Karpas-422 (cell line): ENCODE measurements around the gene UGT2B15. TPM values are rescaled to one million over a fixed set of nuclear protein-coding genes. Genes with fewer than 3 reads are reported as not detected.
"Not testable (repeated sequence)": the region's sequence is repeated elsewhere in the genome, so short reads cannot be mapped to it uniquely, and the experiment has no call there.

ENCODE experiments used
- DNase-seq: peaks from one replicate; pipeline ENCODE4 v3.0.0-alpha.2; 2015
- H2AFZ ChIP-seq: fragments of 200-600 bp; sonication (generic); 2 replicates; pipeline ENCODE4 v1.6.1; 2014; ENCODE audit warnings: antibody characterized with exemption, low read length, mixed read lengths
- H3K27ac ChIP-seq: fragments of 200-600 bp; sonication (generic); 2 replicates; pipeline ENCODE4 v1.5.1; 2014; ENCODE audit warnings: mild to moderate bottlenecking, low read length, moderate library complexity
- H3K27me3 ChIP-seq: fragments of 200-600 bp; sonication (generic); 2 replicates; pipeline ENCODE4 v1.6.1; 2014; ENCODE audit warnings: low read length, mixed read lengths
- H3K36me3 ChIP-seq: fragments of 200-600 bp; sonication (generic); 2 replicates; pipeline ENCODE4 v1.6.1; 2014; ENCODE audit warnings: low read length, mixed read lengths; ENCODE audit not compliant: insufficient read depth
- H3K4me1 ChIP-seq: fragments of 200-600 bp; sonication (generic); 2 replicates; pipeline ENCODE4 v1.6.1; 2014; ENCODE audit warnings: mild to moderate bottlenecking, low read length, mixed read lengths
- H3K4me2 ChIP-seq: fragments of 200-600 bp; sonication (generic); 2 replicates; pipeline ENCODE4 v1.6.1; 2014; ENCODE audit warnings: low read length, low read depth, mild to moderate bottlenecking; ENCODE audit not compliant: poor library complexity, severe bottlenecking
- H3K4me3 ChIP-seq: fragments of 200-600 bp; sonication (generic); 2 replicates; pipeline ENCODE4 v1.5.1; 2014; ENCODE audit warnings: mild to moderate bottlenecking, antibody characterized with exemption, low read length, mixed read lengths
- H3K79me2 ChIP-seq: fragments of 200-600 bp; sonication (generic); 2 replicates; pipeline ENCODE4 v1.6.1; 2014; ENCODE audit warnings: mild to moderate bottlenecking, low read length, mixed read lengths
- H3K9ac ChIP-seq: fragments of 200-600 bp; sonication (generic); 2 replicates; pipeline ENCODE4 v1.6.0; 2014; ENCODE audit warnings: low read length
- H3K9me2 ChIP-seq: fragments of 200-600 bp; sonication (generic), shearing (Covaris generic); replicated peaks from 2 replicates; pipeline ENCODE4 v1.6.0; 2014; ENCODE audit warnings: mild to moderate bottlenecking, low read length, moderate library complexity; ENCODE audit not compliant: insufficient read depth
- H3K9me3 ChIP-seq: fragments of 300-700, 200-600 bp; sonication (generic); 2 replicates; pipeline ENCODE4 v1.6.1; 2014; ENCODE audit warnings: low read length, mixed read lengths
- H4K20me1 ChIP-seq: fragments of 200-600 bp; sonication (generic); 2 replicates; pipeline ENCODE4 v1.6.1; 2014; ENCODE audit warnings: mild to moderate bottlenecking, antibody characterized with exemption, low read length, low read depth; ENCODE audit not compliant: insufficient read depth
- total RNA-seq: library from RNA; depleted of rRNA; stranded (reverse); fragments of >200 nt; shearing (Covaris generic); gene quantifications from 2 replicates; pipeline ENCODE4 v1.2.3, GENCODE V29; 2014; ENCODE audit warnings: low replicate concordance

UGT2B15 gene
- total RNA-seq, 1 experiment from 2014 or later: not detected

DNA sequence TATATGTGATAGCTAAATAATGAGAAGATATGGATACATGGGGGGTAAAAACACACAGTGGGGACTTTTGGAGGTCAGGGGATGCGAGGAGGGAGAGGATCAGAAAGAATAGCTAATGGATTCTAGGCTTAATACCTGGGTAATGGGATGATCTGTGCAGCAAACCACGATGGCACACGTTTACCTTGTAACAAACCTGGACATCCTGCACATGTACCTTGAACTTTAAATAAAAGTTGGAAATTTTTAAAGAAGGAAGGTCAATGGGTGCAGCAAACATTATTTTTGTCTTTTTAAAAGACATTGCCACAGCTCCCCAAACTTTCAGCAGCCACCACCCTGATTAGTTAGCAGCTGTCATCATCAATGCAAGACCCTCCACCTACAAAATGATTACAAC lies 29.7 kb upstream of the UGT2B15 start:
- H3K27ac ChIP-seq: no peak overlapping the region
- no peaks in the 10 kb centered on the region; the same call in 1 of the 2 replicates for H3K9me3 ChIP-seq
- no peak overlapping the region for H3K9ac ChIP-seq
- no peaks in the 10 kb centered on the region for H3K79me2 ChIP-seq
- H3K4me3 ChIP-seq: no peak overlapping the region
- no peaks in the 10 kb centered on the region for H3K4me1 ChIP-seq
- H3K27me3 ChIP-seq: no peaks in the 10 kb centered on the region
- H3K9me2 ChIP-seq: no peaks in the 10 kb centered on the region
- DNase-seq: no peak
- no peak overlapping the region for H2AFZ ChIP-seq
- H4K20me1 ChIP-seq: no peaks in the 10 kb centered on the region
- H3K4me2 ChIP-seq: no peak overlapping the region
- H3K36me3 ChIP-seq: no peaks in the 10 kb centered on the region

DNA sequence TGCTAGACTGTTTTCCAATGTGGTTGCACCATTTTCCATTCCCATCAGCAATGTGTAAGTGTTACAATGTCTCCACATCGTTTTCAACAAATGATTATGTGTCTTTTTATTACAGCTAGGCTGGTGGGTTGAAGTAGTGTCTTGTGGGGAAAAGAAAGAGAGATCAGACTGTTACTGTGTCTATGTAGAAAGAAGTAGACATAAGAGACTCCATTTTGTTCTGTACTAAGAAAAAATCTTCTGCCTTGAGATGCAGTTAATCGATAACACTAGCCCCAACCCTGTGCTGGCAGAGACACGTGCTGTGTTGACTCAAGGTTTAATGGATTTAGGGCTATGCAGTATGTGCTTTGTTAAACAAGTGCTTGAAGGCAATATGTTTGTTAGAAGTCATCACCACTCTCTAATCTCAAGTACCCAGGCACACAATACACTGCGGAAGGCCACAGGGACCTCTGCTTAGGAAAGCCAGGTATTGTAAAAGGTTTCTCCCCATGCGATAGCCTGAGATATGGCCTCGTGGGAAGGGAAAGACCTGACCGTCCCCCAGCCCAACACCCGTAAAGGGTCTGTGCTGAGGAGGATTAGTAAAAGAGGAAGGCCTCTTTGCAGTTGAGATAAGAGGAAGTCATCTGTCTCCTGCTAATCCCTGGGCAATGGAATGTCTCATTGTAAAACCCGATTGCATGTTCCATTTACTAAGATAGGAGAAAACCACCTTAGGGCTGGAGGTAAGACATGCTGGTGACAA lies 23.0 kb upstream of the UGT2B15 start:
- Histone ChIP-seq H3K27ac (no peak overlapping the region), H3K9me3 (peaks cover 3% of the 10 kb centered on the region; the same call in 1 of the 2 replicates), H3K79me2 (no peaks in the 10 kb centered on the region), H3K4me3 (no peak overlapping the region), H4K20me1 (no peaks in the 10 kb centered on the region), H2AFZ (no peak overlapping the region), H3K27me3 (no peaks in the 10 kb centered on the region), H3K4me2 (no peak overlapping the region), H3K36me3 (no peaks in the 10 kb centered on the region), H3K9me2 (no peaks in the 10 kb centered on the region), H3K9ac (no peak overlapping the region), H3K4me1 (no peaks in the 10 kb centered on the region)
- DNase-seq: no peak

DNA sequence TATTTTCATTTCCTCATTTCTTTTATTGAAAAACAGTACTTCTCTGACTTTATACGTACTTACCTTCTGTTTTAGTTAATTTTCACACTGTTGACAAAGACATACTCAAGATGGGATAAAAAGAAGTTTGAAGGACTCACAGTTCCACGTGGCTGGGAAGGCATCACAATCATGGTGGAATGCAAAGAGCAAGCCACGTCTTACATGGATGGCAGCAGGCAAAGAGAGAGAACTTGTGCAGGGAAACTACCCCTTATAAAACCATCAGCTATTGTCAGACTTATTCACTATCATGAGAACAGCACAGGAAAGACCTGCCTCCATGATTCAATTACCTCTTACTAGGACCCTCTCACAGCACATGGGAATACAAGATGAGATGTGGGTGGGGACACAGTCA lies 20.7 kb upstream of the UGT2B15 start:
- Histone ChIP-seq H3K9ac (no peak overlapping the region), H4K20me1 (no peaks in the 10 kb centered on the region), H3K4me1 (no peaks in the 10 kb centered on the region)

DNA sequence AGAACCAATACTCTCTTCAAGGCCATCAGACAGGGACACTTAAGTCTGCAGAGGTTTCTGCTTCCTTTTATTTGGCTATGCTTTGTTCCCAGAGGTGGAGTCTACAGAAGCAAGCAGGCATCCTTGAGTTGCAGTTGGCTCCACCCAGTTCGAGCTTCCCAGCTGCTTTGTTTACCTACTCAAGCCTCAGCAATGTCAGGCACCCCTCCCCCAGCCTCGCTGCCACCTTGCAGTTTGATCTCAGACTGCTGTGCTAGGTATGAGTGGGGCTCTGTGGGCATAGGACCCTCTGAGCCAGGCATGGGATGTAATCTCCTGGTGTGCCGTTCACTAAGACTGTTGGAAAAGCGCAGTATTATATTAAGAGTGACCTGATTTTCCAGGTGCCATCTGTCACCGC lies 12.6 kb upstream of the UGT2B15 start:
- Histone ChIP-seq H3K4me1 (no peaks in the 10 kb centered on the region), H3K27ac (no peak overlapping the region), H3K9ac (no peak overlapping the region)

More for the DNA sequence above, 20.7 kb upstream of the UGT2B15 start:
- no peak overlapping the region for H3K4me3 ChIP-seq
- no peaks in the 10 kb centered on the region for H3K27me3 ChIP-seq
- H3K27ac ChIP-seq: no peak overlapping the region
- H3K79me2 ChIP-seq: no peaks in the 10 kb centered on the region
- peaks cover 3% of the 10 kb centered on the region; the same call in 1 of the 2 replicates for H3K9me3 ChIP-seq
- no peak for DNase-seq
- no peaks in the 10 kb centered on the region; the same call in 1 of the 2 replicates for H3K9me2 ChIP-seq
- no peak overlapping the region for H3K4me2 ChIP-seq
- no peak overlapping the region for H2AFZ ChIP-seq
- H3K36me3 ChIP-seq: no peaks in the 10 kb centered on the region

DNA sequence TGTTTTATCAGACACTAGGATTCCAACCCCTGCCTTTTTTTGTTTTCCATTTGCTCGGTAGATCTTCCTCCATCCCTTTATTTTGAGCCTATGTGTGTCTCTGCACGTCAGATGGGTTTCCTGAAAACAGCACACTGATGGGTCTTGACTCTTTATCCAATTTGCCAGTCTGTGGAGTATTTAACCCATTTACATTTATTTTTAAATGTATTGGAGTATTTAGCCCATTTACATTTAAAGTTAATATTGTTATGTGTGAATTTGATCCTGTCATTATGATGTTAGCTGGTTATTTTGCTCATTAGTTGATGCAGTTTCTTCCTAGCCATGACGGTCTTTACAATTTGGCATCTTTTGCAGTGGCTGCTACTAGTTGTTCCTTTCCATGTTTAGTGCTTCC lies 10.8 kb upstream of the UGT2B15 start:
- not testable (repeated sequence) for H3K27me3 ChIP-seq, H3K4me3 ChIP-seq, H3K9me2 ChIP-seq, H4K20me1 ChIP-seq, H2AFZ ChIP-seq, H3K9me3 ChIP-seq, H3K36me3 ChIP-seq, H3K9ac ChIP-seq, H3K27ac ChIP-seq, H3K79me2 ChIP-seq, H3K4me1 ChIP-seq, DNase-seq, H3K4me2 ChIP-seq

More for the DNA sequence above, 12.6 kb upstream of the UGT2B15 start:
- H3K4me2 ChIP-seq: no peak overlapping the region
- no peaks in the 10 kb centered on the region for H3K9me2 ChIP-seq
- no peak overlapping the region for H3K4me3 ChIP-seq
- H2AFZ ChIP-seq: no peak overlapping the region
- H3K36me3 ChIP-seq: no peaks in the 10 kb centered on the region
- no peaks in the 10 kb centered on the region for H3K27me3 ChIP-seq
- no peaks in the 10 kb centered on the region for H4K20me1 ChIP-seq
- no peaks in the 10 kb centered on the region for H3K9me3 ChIP-seq
- no peaks in the 10 kb centered on the region for H3K79me2 ChIP-seq
- no peak for DNase-seq

DNA sequence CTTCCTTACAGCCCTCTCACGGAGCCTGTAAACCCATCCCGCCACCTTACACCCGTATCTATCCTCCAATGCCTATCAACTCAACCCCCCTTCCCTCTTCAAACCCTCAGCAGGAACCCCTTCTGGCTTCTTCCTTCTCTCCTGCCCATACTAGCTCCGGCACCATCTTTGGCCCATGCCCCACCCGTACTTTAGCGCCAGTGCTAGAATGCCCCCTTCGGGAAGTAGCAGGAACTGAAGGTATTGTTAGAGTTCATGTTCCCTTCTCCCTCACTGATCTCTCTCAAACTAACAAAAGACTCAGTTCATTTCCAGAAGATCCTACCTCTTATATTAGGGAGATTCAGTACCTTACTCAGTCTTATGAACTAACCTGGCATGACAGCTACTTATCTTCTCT lies 2.7 kb upstream of the UGT2B15 start:
- Histone ChIP-seq H3K27ac (no peak overlapping the region), H3K27me3 (no peaks in the 10 kb centered on the region), H3K36me3 (no peaks in the 10 kb centered on the region), H3K9ac (no peak overlapping the region), H3K4me2 (no peak overlapping the region), H3K4me3 (no peak overlapping the region), H3K79me2 (no peaks in the 10 kb centered on the region), H4K20me1 (no peaks in the 10 kb centered on the region), H3K4me1 (no peaks in the 10 kb centered on the region), H3K9me2 (no peaks in the 10 kb centered on the region), H2AFZ (no peak overlapping the region), H3K9me3 (no peaks in the 10 kb centered on the region)
- peak; percentile 66 for DNase-seq

DNA sequence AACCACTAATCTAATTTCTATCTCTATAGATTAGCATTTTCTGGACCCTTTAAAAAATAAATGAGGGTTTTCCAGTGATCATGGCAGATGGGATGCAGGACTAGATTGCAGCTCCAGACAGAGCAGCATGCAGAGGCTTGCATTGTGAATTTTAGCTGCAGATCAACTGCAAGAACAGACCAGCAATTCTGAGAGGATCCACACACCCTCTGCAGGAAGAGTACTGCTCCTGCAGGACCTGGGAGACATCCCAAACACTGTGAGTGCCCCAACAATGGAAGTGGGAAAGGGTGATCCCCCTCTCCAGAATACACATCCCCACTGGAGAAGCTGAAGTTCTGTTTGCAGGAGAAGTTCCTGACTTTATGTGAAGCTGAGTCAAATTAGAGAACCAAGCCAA lies 765 bp upstream of the UGT2B15 start:
- H3K4me1 ChIP-seq, H3K36me3 ChIP-seq, H3K4me2 ChIP-seq, H3K9me2 ChIP-seq, DNase-seq, H3K27ac ChIP-seq, H3K4me3 ChIP-seq, H2AFZ ChIP-seq, H3K9me3 ChIP-seq, H3K9ac ChIP-seq, H3K79me2 ChIP-seq, H4K20me1 ChIP-seq, H3K27me3 ChIP-seq: not testable (repeated sequence)

DNA sequence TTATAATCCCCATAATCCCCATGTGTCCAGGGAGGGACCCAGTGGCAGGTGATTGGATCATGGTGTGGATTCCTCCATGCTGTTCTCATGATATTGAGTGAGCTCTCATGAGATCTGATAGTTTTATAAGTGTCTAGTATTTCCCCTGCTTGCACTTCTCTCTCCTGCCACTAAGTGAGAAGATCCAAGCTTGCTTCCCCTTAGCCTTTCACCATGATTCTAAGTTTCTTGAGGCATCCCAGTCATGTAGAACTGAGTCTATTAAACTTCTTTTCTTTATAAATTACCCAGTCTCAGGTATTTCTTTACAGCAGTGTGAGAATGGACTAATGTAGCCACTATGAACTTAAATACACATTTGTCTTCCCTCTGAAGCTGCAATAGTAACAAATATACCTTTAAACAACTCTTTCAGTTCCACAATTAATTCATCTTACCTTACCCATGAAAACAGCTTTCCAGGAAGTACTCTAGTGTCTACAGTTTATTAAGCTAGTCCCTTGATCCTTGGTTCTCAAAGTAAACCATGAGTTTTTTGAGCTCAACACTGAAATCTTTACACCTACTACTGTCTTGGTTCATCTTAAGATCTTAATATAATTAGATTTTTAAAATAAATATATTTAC lies 1.8 kb downstream of the UGT2B15 start:
- H3K9me3 ChIP-seq, H3K79me2 ChIP-seq, H3K4me1 ChIP-seq, H3K4me3 ChIP-seq, H4K20me1 ChIP-seq, DNase-seq, H3K9ac ChIP-seq, H3K27ac ChIP-seq, H3K9me2 ChIP-seq, H3K27me3 ChIP-seq, H3K4me2 ChIP-seq, H3K36me3 ChIP-seq, H2AFZ ChIP-seq: not testable (repeated sequence)
